Endodermal cell (in vitro differentiated cells): Measurements from ENCODE around the gene CWC15. TPM values are rescaled to one million over a fixed set of nuclear protein-coding genes. Genes with fewer than 3 reads are reported as not detected.
A peak's percentile ranks its signal among the peaks of the same experiment; 100 is the strongest.

Source experiments
- DNase-seq: peaks from one replicate; pipeline ENCODE4 v3.0.0-alpha.2; 2017
- H3K27ac ChIP-seq: 2 replicates; pipeline ENCODE4 v1.5.1; 2013; ENCODE audit warnings: mild to moderate bottlenecking, low read depth, low read length, moderate library complexity
- H3K27me3 ChIP-seq: 2 replicates; pipeline ENCODE4 v1.6.1; 2013; ENCODE audit warnings: mild to moderate bottlenecking, low read length, moderate library complexity; ENCODE audit not compliant: insufficient read depth, control insufficient read depth, poor library complexity, severe bottlenecking
- H3K36me3 ChIP-seq: 2 replicates; pipeline ENCODE4 v1.7.0; 2013; ENCODE audit warnings: mild to moderate bottlenecking, low read length, moderate library complexity; ENCODE audit not compliant: control insufficient read depth, insufficient read depth
- H3K4me1 ChIP-seq: one replicate; pipeline ENCODE4 v1.7.0; 2013; ENCODE audit warnings: low read length; ENCODE audit not compliant: control insufficient read depth, insufficient read depth
- H3K4me3 ChIP-seq: 2 replicates; pipeline ENCODE4 v1.5.1; 2013; ENCODE audit warnings: mild to moderate bottlenecking, low read length, moderate library complexity
- H3K9ac ChIP-seq: 2 replicates; pipeline ENCODE4 v1.6.1; 2013; ENCODE audit warnings: mild to moderate bottlenecking, low read length, moderate library complexity; ENCODE audit not compliant: poor library complexity, severe bottlenecking; ENCODE audit errors: extremely low read depth
- H3K9me3 ChIP-seq: 2 replicates; pipeline ENCODE4 v1.6.1; 2013; ENCODE audit warnings: mild to moderate bottlenecking, low read length, moderate library complexity; ENCODE audit not compliant: control insufficient read depth
- H3K27ac Mint-ChIP-seq: 2 replicates; pipeline ENCODE4 v1.8.0; 2020; ENCODE audit warnings: mixed read lengths
- H3K27me3 Mint-ChIP-seq: 2 replicates; pipeline ENCODE4 v1.8.0; 2021; ENCODE audit warnings: mild to moderate bottlenecking, mixed read lengths; ENCODE audit not compliant: insufficient read depth
- H3K36me3 Mint-ChIP-seq: 2 replicates; pipeline ENCODE4 v1.8.0; 2020; ENCODE audit warnings: low read depth, mixed read lengths
- H3K4me1 Mint-ChIP-seq: 2 replicates; pipeline ENCODE4 v1.8.0; 2020; ENCODE audit warnings: mixed read lengths
- H3K4me3 Mint-ChIP-seq: 2 replicates; pipeline ENCODE4 v1.8.0; 2020; ENCODE audit warnings: mild to moderate bottlenecking, moderate library complexity, mixed read lengths
- H3K9me3 Mint-ChIP-seq: 2 replicates; pipeline ENCODE4 v1.8.0; 2020; ENCODE audit warnings: mild to moderate bottlenecking, mixed read lengths
- CTCF ChIP-seq: fragments of 200-600 bp; sonication (generic); conservative IDR thresholded peaks from 2 replicates; pipeline ENCODE4 v1.5.0; 2021; ENCODE audit warnings: antibody characterized with exemption, mild to moderate bottlenecking
- WGBS, 2 experiments: methylation state at CpG; one replicate each; pipeline versions ENCODE4 v1.1.5 to v1.1.7; 2013; ENCODE audit warnings: missing lambda C conversion rate in 2 of 2, mixed read lengths in 1 of 2; ENCODE audit not compliant: insufficient coverage in 1 of 2, insufficient read length in 1 of 2; 5-methylcytosine and 5-hydroxymethylcytosine counted together
- total RNA-seq, 2 donors: library from RNA; stranded (reverse); fragmentation: NEBNext Ultra II Directional in 1 of 2; extraction: Animal tissue kit (Norgen Biotek cat#: 25700) in 1 of 2; gene quantifications; 2 replicates in 1 of 2; 3 replicates in 1 of 2; pipeline ENCODE4 v1.2.1, GENCODE V29; 2021

The CWC15 gene
- total RNA-seq, 2 donors from 2014 or later = 73.9 to 81.4 TPM

GRCh38 chr11:94928117-94928990 is 45.0 kb downstream of the CWC15 start:
- Histone ChIP-seq H3K4me3 (no peak overlapping the region), H3K4me1 (no peaks in the 10 kb centered on the region), H3K9me3 (no peaks in the 10 kb centered on the region), H3K27me3 (no peaks in the 10 kb centered on the region), H3K36me3 (no peaks in the 10 kb centered on the region), H3K27ac (no peak overlapping the region), H3K9ac (no peak overlapping the region)
- H3K9me3 Mint-ChIP-seq = peaks cover 2% of the 10 kb centered on the region
- no peak overlapping the region for H3K4me3 Mint-ChIP-seq
- WGBS, 2 experiments = 88 to 100% methylated on average over 1 of the region's 1 CpG
- peaks cover 23% of the 10 kb centered on the region for H3K4me1 Mint-ChIP-seq
- DNase-seq = no peak
- peaks cover 4% of the 10 kb centered on the region for H3K27me3 Mint-ChIP-seq
- H3K27ac Mint-ChIP-seq = no peak overlapping the region
- H3K36me3 Mint-ChIP-seq = no peaks in the 10 kb centered on the region
- no peak for TF ChIP-seq CTCF

- Mint-ChIP-seq H3K4me3 (no peak overlapping the region), H3K9me3 (no peaks in the 10 kb centered on the region), H3K4me1 (peaks cover 32% of the 10 kb centered on the region), H3K27me3 (peaks cover 4% of the 10 kb centered on the region), H3K27ac (peak overlapping the region; percentile 16), H3K36me3 (no peaks in the 10 kb centered on the region)
- Histone ChIP-seq H3K27me3 (no peaks in the 10 kb centered on the region), H3K36me3 (no peaks in the 10 kb centered on the region), H3K4me1 (no peaks in the 10 kb centered on the region), H3K27ac (peak overlapping the region; percentile 20), H3K9ac (no peak overlapping the region), H3K4me3 (no peak overlapping the region), H3K9me3 (no peaks in the 10 kb centered on the region)
- no peak for TF ChIP-seq CTCF
- WGBS, 2 experiments = 67 to 75% methylated on average over 3 to 6 of the region's 6 CpGs
- no peak for DNase-seq
Measured at GRCh38 chr11:94926698-94927237, 46.6 kb downstream of the CWC15 start.

- no peaks in the 10 kb centered on the region for H3K4me1 ChIP-seq
- Mint-ChIP-seq H3K36me3 (no peaks in the 10 kb centered on the region), H3K4me3 (no peak overlapping the region), H3K27me3 (peaks cover 7% of the 10 kb centered on the region), H3K4me1 (peaks cover 32% of the 10 kb centered on the region), H3K9me3 (no peaks in the 10 kb centered on the region), H3K27ac (peak overlapping the region; percentile 22)
- H3K9ac ChIP-seq = no peak overlapping the region
- H3K27ac ChIP-seq = peak overlapping the region; percentile 4
- DNase-seq = no peak
- no peak for TF ChIP-seq CTCF
- H3K27me3 ChIP-seq = no peaks in the 10 kb centered on the region
- H3K4me3 ChIP-seq = no peak overlapping the region
- no peaks in the 10 kb centered on the region for H3K9me3 ChIP-seq
- H3K36me3 ChIP-seq = no peaks in the 10 kb centered on the region
Measured at GRCh38 chr11:94926271-94926625, 47.1 kb downstream of the CWC15 start.
